DMS114 treated with DMSO at 0.1 percent for 48 hours (cell line): ENCODE measurements around the gene SLC25A30.
A peak's percentile ranks its signal among the peaks of the same experiment; 100 is the strongest.

ENCODE experiments used
- DNase-seq: peaks from one replicate; lab custom pipeline; 2025; ENCODE audit not compliant: unreplicated experiment; lab: John Stamatoyannopoulos, UW

The SLC25A30 gene, protein sequence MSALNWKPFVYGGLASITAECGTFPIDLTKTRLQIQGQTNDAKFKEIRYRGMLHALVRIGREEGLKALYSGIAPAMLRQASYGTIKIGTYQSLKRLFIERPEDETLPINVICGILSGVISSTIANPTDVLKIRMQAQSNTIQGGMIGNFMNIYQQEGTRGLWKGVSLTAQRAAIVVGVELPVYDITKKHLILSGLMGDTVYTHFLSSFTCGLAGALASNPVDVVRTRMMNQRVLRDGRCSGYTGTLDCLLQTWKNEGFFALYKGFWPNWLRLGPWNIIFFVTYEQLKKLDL

DNA sequence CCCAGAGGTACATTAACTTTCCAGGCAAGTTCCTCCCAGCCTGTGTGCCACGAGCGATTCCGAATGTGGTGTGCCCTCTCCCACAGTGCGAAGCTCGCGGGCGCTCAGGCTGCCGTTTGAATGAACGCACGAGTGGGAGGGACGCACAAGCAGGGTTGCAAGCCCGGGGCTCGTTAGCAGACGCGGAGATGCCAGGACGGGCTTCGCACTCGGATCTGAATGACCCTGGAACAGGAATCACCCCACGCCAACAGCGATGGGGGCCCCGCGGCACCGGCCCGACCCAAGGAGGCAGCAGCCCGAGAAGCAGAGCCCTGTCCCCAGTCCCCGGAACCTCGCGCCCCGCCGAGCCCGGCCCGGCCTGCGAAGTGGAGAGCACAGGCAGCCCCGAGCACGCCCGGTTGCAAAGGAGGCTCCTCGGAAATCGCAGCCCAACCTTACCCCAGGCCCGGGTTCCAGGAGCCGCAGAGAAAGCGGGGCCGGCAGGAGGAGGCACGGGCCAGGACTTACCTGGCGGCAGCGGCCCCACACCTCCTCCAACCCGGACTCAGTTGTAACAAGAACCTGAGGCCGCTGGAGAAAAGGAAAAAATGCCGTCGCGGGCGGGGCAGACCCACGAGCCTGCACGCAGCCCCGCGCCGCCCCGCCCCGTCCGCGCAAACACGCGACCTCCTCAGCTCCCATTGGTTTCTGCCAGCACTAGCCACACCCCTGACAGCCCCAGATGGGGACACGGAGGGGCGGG lies at the start of gene SLC25A30:
Gene SLC25A30, minus strand, starts transcription at position 584 of the 745 bp plus-strand sequence. CDS start 6,948 bp downstream, outside the sequence.
- peak; percentile 70 for DNase-seq

DNA sequence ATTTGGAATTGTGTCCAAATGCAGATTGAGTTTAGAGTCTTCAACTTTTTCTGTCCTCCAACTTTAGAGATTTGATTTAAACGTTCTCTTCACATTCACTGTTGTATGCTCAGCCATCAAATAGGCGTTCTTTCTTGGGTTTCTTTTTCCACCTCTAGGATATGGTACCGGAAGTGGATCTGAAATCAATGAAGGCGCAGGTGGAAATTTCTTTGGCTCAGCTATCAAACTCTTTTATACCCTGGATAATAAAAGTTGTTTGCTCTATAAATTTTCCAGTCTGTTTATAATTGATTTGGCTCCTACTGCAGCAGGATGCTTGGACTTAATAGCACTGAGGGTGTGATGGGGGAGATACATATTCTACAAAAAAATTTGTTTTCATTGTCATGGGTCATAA lies 48.2 kb upstream of the SLC25A30 start:
- DNase-seq: no peak

DNA sequence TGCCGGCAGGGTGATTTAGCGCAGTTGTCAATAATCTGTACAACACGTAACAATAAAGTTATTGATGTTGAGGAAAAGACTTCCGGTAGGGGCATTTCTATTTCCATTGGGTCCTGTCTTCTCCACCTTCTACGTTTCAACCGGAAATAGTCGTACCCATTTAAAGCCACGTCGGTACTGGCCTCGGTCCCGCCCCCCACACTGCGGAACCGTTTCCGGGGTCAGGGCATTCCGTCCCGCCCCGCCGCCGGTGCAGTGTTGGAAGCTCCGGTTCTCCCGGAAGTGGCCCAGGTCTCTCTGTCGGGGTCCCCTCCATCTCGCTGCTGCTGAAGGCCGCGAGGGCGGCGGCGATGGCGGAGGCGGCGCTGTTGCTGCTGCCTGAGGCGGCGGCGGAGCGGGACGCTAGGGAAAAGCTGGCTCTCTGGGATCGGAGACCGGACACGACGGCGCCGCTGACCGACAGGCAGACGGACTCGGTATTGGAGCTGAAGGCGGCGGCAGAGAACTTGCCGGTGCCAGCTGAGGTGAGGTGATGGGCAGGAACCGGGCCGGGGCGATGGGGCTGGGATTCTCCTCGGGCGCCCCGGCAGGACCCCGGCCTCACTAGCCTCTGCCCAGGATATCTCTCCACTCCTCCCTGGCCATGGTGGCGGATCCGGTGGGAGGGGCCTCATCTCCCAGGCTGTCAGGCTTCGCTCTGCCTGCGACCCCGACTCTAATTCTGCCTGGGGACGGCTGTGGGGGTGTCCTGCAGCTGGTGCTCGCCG lies 46.7 kb upstream of the SLC25A30 start, which contains the start of gene COG3:
Gene COG3, plus strand, starts transcription at position 253 of the 767 bp plus-strand sequence. Its CDS starts 98 bp downstream, at position 351.
- peak; percentile 92 for DNase-seq

DNA sequence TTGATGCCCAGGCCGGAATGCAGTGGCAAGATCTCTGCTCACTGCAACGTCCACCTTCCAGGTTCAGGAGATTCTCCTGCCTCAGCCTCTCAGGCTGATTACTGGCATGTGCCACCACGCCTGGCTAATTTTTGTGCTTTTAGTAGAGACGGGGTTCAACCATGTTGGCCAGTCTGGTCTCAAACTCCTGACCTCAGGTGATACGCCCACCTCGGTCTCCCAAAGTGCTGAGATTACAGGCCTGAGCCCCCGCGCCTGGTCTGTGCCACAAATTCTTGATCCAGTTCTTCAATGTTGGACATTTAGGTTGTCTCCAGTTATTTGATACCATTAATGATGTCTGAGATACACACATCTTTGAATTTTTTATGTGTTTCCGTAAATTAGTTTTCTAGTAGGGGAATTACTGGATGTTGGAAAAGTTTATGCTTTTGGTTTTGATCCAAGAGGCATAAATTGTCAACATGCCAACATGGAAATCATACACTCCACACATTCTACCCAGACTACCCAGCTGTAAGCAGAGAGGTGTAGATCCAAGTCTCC lies 46.0 kb upstream of the SLC25A30 start:
- DNase-seq: no peak

DNA sequence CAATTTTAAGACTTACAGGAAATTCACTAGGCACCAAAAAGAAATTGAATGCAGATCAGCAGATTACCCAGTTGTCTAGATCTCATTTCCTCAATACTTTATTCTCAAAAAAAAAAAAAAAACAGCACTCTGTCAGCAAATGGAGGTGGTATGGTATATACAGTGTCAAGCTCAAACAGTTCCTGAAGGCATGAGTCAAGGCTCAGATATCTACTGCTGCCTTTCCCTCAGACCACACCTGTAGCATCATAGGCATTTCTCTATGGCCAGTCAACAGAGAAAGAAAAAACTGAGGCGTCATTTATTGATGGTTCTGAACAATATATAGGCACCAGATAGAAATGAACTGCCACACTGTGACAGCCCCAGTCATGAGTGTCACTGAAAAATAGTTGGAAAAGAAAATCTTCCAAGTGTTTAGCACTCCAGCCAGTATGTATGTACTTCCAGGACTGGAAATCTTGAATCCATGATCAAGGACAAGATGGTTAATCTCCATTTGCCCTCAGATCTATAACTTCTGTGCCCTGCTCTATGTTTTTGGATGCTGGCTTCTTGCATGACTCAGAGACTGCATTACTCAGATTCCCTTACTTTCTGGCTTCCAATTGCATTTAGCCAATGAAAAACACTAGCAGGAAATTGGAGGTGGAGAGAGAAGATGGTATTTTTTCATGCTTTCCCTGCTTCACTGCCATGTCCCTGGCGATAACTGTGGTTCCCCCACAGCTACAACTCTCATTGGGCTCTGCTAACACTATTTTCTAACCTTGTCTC lies 38.2 kb upstream of the SLC25A30 start:
- DNase-seq: no peak

DNA sequence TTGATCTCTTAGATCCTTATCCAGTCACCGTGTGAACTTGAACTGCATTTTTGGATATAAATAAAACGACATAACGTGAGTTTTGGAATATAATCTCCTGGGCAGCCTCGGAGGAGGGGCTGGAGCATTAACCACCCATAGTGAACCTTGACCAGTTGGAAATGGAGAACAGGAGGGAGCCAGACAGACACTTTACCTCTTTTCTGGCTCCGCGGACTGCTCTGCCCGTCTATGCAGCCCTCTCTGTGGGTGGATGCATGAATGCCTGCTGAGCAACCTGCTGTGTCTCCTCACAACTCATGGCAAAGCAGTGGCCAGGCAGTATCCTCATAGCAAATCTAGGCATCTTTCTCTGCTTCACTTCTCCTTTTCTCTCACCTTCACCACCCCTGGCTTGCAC lies 36.0 kb upstream of the SLC25A30 start:
- no peak for DNase-seq

DNA sequence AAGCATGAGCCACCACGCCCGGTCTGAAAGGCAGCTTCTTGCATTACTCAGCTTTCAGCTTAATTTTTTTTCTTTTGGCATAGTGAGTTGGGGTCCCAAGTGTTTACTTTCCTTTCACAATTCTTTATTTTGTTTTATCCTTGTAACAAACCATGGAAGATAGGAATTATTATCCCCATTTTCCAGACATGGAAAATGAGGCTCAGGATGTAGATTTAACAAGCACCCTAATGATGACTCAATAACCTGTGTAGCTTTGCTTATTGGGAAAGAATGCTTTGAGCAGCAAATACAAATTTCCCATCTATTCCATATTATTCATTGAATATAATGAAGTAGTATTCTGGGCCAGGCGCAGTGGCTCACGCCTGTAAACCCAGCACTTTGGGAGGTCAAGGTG lies 33.1 kb upstream of the SLC25A30 start:
- DNase-seq: no peak

DNA sequence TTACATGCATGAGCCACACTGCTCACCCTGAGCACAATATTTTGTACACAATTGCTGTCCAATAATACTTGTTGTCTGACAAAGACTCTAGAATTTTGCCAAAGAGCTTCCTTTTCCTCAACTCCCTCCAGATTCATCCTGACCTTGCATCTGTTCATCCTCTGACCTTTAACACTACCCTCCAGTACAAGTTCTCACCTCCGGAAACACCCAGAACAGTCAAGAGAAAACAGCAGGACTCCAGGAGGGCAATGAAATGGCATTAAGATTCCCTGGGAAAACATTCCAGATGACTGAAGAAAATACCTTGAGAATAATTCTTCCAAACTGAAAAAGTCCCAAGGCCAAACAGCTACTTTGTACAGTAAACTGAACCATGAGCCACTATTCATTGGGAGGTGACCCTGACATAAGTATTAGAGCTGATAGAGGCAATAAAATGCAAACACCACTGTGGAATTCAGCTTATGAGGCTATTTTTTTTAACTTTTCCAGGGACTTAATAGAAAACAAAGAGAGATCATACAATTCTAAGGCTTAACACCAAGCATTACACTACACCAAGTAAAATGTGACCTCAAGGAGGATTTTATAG lies 30.9 kb upstream of the SLC25A30 start:
- no peak for DNase-seq

DNA sequence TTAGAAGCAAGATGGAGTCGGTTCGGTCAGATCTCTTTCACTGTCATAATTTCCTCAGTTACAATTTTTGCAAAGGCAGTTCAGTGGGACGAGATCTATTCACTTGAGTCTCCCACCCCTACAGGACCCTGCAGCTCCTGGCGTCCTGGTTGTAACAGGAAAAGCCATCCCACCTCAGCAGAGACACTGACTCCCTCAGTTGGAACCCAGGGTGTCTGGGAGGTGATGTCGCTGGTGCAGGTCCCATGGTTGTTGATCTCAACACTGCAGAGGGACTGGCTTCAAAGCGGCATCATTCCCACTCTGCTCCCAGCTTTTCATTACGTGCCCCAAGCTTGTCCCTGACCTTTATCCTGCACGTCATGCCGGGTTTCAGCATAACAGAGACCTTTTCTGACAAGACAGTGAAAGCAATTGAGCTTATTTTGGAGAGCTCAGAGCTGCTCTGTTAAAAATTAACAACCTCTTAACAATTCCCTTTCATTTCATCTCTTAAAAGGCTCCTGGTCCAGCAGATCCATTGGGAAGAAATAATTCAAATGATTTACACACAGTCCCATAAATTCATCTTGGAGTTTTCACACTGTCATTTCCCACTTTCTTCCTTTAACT lies 29.0 kb upstream of the SLC25A30 start:
- DNase-seq: no peak

DNA sequence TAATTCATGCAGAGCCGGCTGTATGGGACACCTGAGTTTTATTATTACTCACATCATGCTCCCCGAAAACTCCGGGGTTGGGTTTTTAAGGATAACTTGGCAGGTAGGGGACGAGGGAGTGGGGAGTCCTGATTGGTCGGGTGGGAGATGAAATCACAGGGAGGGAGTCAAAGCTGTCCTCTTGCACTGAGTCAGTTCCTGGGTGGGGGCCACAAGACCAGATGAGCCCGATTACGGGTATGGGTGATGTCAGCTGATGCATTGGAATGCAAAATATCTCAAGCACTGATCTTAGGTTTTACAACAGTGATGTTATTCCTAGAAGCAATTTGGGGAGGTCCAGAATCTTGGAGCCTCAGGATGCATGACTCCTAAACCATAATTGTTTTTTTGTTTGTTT lies 28.0 kb upstream of the SLC25A30 start:
- DNase-seq: no peak

DNA sequence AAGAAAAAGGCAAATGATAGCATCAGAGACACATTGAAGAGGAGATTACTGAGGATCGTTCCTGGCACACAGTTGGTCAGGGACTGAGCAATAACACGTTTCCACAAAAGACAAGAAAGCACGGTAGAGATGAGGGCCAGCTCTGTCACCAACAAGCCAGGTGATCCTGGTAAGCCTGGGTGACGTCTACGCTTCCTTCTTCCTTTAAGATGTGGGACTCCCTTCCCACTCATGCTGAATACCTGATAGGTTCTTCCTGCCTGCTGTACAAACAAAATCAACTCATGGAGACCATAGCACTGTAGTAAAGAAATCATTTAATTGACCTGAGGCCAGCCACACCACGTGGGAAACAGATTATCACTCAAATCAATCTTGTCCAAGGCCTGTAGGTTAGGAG lies 26.9 kb upstream of the SLC25A30 start:
- no peak for DNase-seq

DNA sequence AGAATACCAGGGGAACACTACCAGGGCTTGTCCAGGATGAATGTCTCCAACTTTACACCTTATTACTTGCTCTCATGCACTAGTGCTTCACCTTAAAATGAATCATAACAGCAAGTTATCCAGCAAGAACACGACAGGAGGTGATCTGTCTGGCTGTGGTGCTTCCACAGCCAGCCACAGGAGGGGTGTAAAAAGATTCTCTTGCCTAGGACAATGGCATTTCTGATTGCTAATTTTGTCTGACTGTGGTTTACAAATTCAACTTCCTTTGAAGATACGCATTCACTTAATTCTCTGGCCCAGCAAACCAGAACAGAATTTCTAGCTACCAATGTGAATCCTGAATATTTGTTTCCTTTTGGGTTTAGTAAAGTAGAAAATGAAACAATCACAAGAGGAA lies 23.5 kb upstream of the SLC25A30 start:
- no peak for DNase-seq

DNA sequence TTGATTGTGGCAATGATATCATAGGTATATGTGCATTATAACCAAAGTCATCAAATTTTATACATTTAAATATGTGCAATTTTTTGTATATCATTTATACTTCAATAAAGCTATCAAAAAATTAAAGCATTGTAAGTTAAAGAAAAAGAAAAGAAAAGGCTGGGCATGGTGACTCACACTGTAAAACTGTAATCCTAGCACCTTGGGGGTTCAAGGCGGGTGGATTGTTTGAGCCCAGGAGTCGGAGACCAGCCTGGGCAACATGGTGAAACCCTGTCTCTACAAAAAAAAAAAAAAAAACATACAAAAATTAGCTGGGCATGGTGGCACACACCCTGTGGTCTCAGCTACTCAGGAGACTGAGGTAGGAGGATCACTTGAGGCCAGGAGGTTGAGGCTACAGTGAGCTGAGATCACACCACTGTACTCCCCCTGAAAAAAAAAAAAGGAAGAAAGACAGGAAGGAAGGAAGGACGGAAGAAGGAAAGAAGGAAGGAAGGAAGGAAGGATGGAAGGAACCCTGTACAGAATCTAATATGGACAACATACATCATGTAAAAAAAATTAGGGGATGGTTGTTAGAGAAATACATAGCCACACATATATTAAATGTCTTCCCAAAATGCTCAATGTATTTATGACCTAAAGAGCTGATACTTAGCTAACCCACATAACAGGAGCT lies 21.7 kb upstream of the SLC25A30 start:
- no peak for DNase-seq

DNA sequence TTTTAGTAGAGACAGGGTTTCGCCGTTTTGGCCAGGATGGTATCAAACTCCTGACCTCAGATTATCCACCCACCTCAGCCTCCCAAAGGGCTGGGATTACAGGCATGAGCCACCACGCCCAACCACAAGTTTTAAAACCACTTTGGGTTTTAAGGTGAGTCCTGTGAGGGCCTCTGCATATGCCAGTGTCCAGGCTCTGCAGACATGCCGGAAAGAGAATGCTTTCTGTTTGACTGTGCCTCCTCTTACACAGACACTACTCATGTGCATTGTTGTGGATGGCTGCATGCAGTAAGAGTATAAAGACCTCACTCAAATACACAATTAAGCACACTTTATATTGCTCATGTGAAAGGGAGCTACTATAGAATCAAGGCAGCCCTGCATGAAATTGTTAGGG lies 20.8 kb upstream of the SLC25A30 start:
- DNase-seq: no peak

DNA sequence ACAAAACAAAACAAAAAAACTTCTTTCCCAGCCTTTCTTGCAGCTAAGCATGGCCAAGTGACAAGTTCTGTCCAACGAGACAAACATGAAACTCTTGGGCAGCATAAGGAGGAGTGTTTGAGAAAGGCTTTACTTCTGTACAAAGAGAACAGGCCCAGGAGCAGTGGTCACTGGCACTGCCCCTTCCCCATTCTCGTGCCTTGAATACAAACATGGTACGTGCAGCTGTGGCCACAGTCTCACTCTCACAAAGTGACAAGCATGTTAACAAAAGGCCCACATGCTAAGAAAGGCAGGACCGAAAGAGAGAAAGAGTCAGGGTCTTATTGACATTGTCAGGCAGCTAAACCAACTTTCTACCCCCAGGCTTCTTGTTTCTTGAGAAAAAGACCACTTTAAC lies 19.8 kb upstream of the SLC25A30 start:
- no peak for DNase-seq

DNA sequence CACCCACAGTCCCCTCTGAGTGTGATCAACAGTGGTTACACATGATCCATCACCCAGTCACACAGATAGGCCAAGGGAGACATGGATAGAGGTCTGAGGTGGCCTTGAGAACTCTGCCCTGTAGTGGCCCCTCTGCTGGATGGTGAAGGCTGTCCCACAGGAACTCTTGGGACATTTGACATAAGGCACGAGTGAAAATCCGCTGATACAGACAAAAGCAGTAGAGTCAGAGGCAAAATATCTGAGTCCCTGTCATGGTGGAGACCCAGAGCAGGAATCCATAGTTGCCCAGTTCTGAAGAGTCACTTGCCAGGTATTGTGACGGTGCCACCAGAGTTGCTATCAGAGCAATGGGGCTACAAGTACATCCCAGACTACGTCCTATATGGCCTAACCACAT lies 18.8 kb upstream of the SLC25A30 start:
- no peak for DNase-seq

DNA sequence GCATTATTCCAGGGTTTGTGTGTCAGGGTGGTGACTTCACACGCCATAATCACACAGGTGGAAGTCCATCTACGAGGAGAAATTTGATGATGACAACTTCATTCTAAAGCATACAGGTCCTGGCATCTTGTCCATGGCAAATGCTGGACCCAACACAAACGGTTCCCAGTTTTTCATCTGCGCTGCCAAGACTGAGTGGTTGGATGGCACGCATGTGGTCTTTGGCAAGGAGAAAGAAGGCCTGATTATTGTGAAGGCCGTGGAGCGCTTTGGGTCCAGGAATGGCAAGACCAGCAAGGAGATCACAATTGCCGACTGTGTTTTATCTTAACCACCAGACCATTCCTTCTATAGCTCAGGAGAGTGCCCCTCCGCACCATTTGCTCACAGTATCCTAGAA lies 18.2 kb upstream of the SLC25A30 start:
- no peak for DNase-seq

DNA sequence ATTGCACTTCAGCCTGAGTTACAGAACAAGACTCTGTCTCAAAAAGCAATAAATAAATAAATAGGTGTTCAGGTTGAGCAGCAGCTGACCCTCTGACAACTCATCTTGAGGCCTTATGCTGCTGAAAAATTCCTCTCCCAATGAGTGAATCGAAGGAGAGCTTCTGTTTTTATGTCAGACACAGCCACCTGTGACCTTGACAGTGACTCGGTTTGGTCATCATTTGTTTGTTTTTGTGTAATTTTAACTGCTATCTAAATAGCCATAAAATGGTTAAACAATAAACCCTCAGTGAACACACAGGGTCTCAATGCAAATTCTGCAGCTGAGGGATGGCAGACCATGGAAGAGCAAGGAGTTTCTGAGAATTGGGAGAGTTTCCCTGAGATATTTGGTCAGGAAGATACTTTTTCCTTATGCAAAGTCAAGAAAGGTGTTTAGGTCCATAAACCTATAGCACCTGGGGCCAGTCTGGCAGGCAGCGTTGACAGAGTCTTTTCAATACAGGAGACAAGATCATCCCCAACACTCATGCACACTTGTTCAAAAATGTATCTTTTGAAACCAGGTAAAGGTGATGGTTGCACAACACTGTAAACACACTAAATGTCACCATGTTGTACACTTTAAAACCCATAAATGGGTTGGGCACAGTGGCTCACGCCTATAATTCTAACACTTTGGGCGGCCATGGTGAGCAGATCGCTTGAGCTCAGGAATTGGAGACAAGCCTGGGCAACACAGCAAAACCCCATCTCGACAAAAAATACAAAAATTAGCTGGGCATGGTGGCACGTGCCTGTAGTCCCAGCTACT lies 16.6 kb upstream of the SLC25A30 start:
- no peak for DNase-seq
